NCI-H226 (cell line): ENCODE results near the gene TAS2R19.
A peak's percentile ranks its signal among the peaks of the same experiment; 100 is the strongest.
"Not testable (repeated sequence)": the region's sequence is repeated elsewhere in the genome, so short reads cannot be mapped to it uniquely, and the experiment has no call there.

ENCODE experiments used
- DNase-seq: peaks from one replicate; pipeline ENCODE4 v3.0.0-alpha.2; 2015

TAS2R19 gene

DNA sequence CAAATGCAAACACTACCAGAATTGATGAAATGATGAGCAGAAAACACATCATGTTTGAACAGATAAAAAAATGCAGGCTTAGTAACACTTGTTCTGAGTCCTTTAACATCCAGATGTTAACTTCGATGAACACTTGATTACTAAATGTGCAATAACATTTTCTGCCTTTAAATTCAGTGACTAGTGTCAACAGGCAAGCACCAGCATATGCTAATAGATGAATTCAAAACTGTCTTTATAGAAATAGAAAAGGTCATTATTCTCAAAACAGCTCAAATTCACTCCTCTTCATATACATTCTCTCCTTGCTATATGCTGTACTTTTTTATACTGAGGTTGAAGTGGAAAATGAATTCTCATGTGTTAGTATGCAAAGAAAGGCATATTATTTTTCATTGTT lies at the start of gene TAS2R19:
TSS of gene TAS2R19 (minus strand) at position 101 of the 400 bp plus-strand sequence. CDS start at position 52, 49 bp downstream.
- DNase-seq, result no peak

DNA sequence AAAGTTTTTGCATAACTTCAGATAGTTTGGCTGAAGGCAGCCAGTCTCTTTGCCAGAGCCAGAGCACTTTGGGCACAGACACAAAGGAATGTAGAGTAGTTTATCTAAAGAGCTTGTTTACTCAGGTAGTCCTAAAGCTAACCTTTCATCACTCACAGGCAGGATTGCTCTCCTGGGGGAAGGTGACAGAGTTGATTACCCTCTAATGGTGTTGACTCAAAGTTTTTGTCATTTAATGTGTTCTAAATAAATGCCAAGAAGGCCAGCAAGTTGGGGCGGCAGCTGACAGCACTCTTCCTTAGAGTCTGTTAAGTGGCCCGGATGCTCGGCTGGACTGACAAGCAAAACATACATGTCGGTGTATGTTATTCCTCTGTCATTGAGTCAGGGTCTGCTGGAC lies 49.0 kb upstream of the TAS2R19 start:
- DNase-seq, result no peak

- DNase-seq, result no peak
Observed at GRCh38 chr12:11070999-11071398, 48.6 kb upstream of the TAS2R19 start.

GRCh38 chr12:11069854-11070365 lies 47.5 kb upstream of the TAS2R19 start:
- DNase-seq, result no peak

DNA sequence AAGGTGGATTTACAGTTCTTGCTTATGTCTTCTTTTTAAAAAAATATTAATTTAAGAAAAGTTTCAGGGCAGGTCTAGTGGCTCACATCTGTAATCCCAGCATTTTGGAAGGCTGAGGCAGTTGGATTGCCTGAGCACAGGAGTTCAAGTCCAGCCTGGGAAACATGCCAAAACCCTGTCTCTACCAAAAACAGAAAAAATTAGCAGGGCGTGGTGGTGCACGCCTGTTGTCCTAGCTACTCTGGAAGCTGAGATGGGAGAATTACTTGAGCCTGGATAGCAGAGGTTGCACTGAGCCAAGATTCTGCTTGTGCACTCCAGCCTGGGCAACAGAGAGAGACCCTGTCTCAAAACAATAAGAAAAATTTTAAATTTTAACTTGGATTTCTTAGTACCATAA lies 45.1 kb upstream of the TAS2R19 start:
- DNase-seq, result peak; percentile 62

DNA sequence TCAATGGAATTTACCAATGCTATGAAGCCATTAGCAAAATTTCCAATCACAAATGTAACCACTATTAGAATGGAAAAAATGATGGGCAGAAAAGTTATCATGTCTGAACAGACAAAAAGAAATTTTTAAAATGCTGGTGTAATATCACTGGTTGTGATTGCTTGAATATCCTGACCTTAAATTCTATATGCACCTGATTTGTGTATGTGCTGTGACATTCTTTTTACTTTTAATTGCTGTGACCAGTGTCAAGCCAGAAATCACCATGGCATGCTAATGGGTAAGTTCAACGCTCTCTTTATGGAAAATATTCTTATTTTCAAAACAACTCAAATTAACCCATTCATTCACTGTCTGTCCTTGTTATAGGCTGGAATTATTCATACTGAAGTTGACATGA lies 39.8 kb upstream of the TAS2R19 start, which contains the start of gene TAS2R46:
TSS of gene TAS2R46 (minus strand) at position 101 of the 400 bp plus-strand sequence. CDS start at position 101, 0 bp downstream.
- not testable (repeated sequence) for DNase-seq

- peak; percentile 9 for DNase-seq
Observed at GRCh38 chr12:11059784-11060183, 37.4 kb upstream of the TAS2R19 start.

GRCh38 chr12:11059041-11059440 lies 36.6 kb upstream of the TAS2R19 start:
- no peak for DNase-seq

- no peak for DNase-seq
Observed at GRCh38 chr12:11055306-11055705, 32.9 kb upstream of the TAS2R19 start.

GRCh38 chr12:11049806-11050531 lies 27.5 kb upstream of the TAS2R19 start:
- not testable (repeated sequence) for DNase-seq

GRCh38 chr12:11041366-11041765 lies 18.9 kb upstream of the TAS2R19 start:
- not testable (repeated sequence) for DNase-seq

DNA sequence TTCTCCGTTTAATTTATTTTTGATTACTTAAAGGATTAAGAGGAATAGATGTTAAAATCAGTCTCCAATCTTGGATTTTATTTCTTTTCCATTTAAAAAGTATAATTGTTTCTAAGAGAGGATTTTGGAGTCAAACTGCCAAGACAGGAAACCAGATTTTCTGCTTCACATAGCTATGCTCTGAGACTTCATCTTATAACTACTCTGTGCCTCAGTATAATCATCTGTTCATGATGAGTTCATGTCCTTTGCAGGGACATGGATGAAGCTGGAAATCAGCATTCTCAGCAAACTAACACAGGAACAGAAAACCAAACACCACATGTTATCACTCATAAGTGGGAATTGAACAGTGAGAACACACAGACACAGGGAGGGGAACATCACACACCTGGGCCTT lies 17.7 kb upstream of the TAS2R19 start:
- DNase-seq, result no peak

DNA sequence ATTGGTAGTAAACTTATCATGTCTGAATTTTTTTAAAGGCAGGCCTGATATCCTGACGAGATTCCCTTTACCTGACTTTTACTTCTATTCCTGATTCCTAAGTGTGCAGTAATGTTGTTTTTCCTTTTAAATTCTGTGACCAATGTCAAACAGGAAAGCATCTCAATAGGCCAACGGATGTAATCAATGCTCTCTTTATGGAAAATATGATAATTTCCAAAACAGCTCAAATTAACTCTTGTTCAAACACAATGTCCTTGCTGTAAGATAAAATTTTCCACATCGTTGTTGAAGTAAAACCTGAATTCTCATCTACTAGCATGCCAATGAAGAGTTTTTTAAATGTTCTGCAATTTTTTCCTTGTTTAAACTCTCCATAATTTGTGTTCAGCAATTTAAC lies 16.8 kb upstream of the TAS2R19 start:
- DNase-seq, result no peak

- not testable (repeated sequence) for DNase-seq
Observed at GRCh38 chr12:11033959-11034358, 11.5 kb upstream of the TAS2R19 start.

- DNase-seq, result no peak
Observed at GRCh38 chr12:11031307-11031706, 8.9 kb upstream of the TAS2R19 start, which contains the start of gene TAS2R31. TAS2R31 (minus strand) TSS chr12:11031407; CDS start chr12:11031335, 72 bp downstream.

- no peak for DNase-seq
Observed at GRCh38 chr12:11026118-11026517, 3.7 kb upstream of the TAS2R19 start.

DNA sequence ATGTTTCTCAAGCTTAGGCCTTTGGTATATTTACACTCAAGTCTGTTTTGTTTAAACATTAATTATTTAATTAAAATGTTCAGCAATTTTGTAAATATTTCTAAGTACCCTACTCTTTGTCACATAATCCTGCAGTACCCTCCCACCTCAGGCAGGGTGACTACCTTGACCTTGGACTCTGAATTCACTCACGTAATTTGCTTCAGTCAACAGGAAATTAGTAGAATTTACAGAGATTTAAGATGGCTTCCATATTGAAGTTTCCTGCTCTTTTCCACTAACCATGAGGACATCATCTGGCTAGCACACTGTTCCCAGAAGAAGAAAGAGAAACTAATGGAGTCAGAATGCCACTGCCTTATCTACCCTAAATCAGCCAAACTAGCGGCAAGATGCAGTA lies 967 bp upstream of the TAS2R19 start:
- no peak for DNase-seq

DNA sequence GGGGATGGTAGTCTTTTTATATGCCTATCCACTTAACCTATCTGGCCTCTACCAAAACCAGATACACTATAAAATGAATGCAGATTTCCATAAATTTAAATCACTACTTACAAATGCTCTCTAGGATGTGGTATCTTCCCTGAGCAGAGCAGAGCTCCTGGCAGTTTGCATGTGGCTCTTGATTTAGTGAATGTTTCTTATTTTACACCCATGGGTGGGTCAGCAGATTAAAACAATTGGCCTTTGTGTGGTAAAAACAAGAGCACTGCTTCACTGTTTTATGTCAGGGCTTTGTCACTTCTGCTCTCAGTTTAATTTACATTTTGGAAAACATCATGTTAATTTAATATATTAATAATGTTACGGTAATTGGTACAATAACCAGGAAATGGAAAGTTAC lies 5.5 kb downstream of the TAS2R19 start:
- no peak for DNase-seq

- no peak for DNase-seq
Observed at GRCh38 chr12:11015775-11016430, 6.5 kb downstream of the TAS2R19 start.

GRCh38 chr12:11014234-11014633 lies 8.2 kb downstream of the TAS2R19 start:
- DNase-seq, result no peak

DNA sequence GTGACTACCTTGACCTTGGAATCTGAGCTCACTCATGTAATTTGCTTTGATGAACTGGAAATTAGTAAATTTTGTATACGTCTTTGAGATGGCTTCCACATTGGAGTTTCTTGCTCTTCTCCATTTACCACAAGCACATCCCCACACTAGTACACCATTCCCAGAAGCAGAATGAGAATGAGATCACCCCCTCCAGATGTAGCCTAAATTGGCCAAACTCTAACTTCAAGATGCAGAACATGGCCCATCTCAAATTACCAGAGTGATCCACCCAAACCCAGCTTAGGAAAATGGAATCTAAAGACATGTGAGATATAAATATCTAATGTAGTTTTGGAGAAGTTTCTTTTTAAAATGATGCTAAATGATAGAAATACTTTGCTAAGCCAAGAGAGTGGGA lies 14.8 kb downstream of the TAS2R19 start:
- no peak for DNase-seq

DNA sequence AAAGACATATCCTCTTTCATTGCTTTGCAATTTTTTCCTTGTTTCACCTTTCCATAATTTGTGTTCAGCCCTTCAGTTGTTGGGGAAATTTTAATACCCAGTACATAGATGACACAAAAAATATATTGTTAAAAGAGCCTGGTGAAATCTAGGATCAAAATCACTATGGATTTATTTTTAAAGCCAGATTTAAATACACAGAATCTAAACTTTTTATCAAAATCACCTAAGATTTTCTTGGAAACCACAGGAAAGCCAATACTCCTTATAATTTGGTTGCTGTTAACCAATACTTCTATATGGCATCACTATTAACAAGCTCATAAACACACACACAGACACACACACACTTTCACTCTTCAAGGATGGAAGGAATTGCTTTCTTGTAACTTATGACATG lies 24.2 kb downstream of the TAS2R19 start, which contains the start of gene TAS2R20:
TSS of gene TAS2R20 (minus strand) at position 101 of the 400 bp plus-strand sequence. CDS start 429 bp downstream, outside the sequence.
- DNase-seq, result no peak

DNA sequence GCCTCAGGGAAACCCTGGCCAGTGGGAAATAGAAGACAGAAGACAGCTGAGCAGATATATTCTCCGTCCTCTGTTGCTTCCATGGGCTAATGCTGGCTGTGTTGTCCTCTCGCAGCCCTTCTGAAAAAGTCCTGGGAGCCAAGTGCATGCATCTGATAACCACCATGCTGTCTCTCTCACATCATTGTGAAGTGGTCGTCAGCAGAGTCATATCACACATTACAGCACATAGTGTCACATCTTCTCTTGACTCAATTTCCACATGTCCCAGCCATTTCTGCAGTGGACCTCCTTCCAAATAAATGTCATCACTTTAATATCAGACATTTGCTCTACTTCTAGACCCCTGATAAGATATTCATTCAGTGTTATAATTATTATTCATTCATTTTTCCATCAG lies 28.1 kb downstream of the TAS2R19 start:
- DNase-seq, result no peak

GRCh38 chr12:10989107-10989506 lies 33.3 kb downstream of the TAS2R19 start:
- no peak for DNase-seq
